Stimulated activated CD4-positive, alpha-beta T cell treated with anti-CD3 and anti-CD28 coated beads, Interleukin-15, amount 100 ng/mL, for 48 hours (primary cell): ENCODE data around the gene MTREX.

ENCODE experiments used
- DNase-seq, 2 donors: peaks; one replicate each; pipeline ENCODE4 v3.0.0-alpha.2; 2020; ENCODE audit warnings: low read depth in 2 of 2

Gene MTREX

GRCh38 chr5:55427157-55427556, 119.4 kb downstream of the MTREX start:
- no peak for DNase-seq

GRCh38 chr5:55429221-55429612, 121.4 kb downstream of the MTREX start:
- DNase-seq, result no peak

DNA sequence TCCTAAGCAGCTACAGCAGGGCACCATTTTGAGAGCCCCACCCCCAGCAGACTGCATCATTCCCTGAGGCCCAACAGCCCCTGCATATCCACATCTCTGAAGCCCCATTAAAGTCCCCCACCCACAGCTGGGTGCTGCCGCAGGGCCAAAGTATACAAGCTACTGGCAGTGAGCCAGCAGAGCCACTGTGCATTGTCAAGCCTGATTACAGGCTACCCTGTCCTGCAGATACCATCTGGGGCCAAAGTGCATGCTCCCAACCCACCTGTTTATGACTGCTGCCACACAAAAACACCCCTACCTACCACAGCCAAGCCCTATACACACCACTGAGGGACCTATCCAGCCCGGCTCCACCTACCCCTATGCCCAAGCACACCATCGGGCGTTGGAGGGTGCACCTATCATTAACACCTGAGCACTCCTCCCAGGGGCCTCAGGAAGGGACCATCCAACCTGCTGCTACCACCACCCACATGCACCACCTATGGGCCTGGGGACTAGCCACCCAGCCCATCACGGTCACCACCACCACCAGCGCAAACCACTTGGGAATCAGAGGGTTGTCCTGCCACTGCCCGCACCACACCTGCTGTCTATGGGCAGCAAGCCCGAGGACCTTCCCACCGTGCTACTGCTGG, 121.9 kb downstream of the MTREX start:
- DNase-seq, result no peak

- DNase-seq, result no peak
These were observed 124.8 kb downstream of the MTREX start for GRCh38 chr5:55432549-55432948.

GRCh38 chr5:55437452-55437851, 129.7 kb downstream of the MTREX start:
- DNase-seq, result no peak

GRCh38 chr5:55437859-55438206, 130.0 kb downstream of the MTREX start:
- DNase-seq, result no peak

DNA sequence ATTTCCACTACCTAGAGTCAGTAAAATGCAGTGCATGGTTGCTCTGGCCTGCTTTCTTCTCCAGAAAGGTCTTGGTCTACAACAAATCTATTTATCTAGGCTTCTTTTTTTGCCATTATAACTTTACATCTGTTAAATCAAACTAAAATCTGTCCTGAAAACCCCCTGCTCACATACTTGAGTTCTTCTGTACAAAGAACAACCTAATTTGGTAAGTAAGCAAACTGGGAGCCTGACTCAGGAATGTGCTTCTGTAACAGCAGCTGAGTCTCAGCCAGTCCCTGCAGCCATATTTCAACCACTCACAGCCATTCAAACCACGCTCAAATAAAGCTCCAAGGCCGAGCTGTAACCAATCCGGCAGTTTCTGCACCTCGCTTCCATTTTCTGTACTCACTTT, 131.2 kb downstream of the MTREX start:
- no peak for DNase-seq

- no peak for DNase-seq
These were observed 132.4 kb downstream of the MTREX start for GRCh38 chr5:55440188-55440646.

- DNase-seq, result no peak
These were observed 133.4 kb downstream of the MTREX start for GRCh38 chr5:55441107-55441771.

- DNase-seq, result no peak
These were observed 134.2 kb downstream of the MTREX start for GRCh38 chr5:55441954-55442353.

GRCh38 chr5:55445791-55446190, 138.0 kb downstream of the MTREX start:
- DNase-seq, result no peak

- DNase-seq, result no peak
These were observed 139.0 kb downstream of the MTREX start for GRCh38 chr5:55446640-55447351.

DNA sequence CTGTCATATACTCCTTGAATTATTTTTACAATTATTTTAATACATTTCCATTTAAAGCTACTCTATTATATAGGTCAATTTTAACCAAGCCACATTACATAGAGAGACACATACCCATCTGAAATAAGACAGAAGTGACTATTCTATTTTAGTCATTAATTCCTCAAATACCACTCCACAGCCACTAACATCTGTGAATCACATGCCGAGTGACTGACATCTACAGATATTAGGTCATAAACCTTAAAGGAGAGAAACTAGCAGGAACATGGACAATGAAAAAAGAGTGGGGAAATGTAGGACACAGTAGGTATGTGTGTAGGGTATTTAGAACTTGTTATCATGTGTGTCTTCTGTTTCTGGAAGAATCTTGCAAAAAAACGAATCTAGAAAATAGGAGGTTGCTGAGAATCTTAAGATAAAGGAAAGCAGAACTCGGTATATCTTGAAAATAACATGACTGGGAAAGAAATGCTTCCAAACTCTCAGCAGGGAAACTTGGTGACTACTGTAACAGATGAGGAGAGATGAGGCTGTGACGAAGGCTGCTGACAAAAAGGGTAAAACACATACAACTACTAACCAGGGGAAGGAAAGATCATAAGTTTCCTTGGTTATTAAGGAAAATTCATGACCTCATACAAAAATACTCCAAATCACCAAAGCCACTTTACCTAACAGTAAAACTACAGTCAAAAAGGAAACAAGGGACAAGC, 142.4 kb downstream of the MTREX start:
- DNase-seq, result no peak

GRCh38 chr5:55451976-55452375, 144.2 kb downstream of the MTREX start:
- no peak for DNase-seq

- no peak for DNase-seq
These were observed 145.4 kb downstream of the MTREX start for GRCh38 chr5:55453211-55453610.

DNA sequence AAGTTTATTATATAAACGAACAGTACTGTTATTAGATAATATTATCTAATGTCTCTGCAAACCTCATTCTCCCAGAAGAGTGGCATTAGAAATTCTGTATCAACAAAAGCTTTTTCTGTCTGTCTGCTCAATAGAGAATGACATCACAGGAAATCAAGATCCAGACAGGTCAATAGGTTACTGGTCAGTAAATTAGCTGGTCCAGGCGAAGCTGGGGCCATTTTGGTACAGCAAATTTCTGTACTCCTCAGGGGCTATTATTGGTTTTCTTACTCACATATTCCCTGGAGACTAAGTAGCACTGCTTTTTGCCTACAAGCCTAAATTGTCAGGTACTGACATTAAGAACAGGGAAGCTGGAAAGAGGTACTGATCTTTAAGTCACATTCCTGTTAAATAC, 146.5 kb downstream of the MTREX start:
- DNase-seq, result no peak

DNA sequence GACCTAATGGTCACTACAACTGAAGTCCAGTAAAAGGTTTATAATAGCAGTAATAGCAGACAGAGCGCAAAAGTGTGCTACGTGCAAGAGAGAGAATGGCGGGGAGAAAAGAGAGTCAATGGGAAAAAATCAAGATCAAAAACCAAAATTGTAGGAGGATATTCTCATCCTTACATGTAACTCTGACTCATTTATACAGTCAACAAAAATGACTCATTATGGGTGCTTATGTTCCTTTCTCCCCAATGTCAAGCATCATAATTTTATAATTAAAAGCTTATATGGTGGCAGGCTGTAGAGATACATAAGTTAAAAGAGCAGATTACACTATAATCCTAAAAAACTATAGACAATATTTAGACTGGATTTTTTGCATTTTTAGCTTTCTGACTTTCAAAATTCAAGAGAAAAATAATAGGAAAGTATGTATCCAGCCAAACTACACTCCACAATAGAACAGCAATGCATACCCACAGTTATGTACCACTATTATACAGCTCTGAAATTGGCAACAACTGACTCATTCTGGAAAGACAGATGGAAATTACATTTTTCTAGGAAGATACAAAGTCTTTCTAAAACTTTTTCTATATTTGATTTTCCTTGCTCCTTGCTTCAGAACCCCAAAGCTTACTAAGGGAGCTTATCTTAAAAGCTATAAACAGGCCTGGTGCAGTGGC, 148.6 kb downstream of the MTREX start:
- no peak for DNase-seq

DNA sequence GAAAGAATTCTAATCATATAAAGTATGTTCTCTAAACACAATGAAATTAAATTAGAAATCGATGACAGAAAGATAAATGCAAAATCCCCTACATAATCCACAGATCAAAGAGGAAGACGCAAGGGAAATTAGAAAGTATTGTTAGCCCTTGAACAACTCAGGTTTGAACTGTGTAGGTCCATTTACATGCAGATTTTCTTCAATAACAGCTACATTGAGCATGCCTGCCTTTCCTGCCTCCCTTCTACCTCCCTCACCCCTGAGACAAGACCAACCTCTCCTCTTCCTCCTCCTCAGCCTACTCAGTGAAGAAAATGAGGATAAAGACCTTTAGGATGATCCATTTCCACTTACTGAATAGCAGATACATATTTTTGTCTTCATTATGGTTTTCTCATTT, 151.8 kb downstream of the MTREX start:
- no peak for DNase-seq

DNA sequence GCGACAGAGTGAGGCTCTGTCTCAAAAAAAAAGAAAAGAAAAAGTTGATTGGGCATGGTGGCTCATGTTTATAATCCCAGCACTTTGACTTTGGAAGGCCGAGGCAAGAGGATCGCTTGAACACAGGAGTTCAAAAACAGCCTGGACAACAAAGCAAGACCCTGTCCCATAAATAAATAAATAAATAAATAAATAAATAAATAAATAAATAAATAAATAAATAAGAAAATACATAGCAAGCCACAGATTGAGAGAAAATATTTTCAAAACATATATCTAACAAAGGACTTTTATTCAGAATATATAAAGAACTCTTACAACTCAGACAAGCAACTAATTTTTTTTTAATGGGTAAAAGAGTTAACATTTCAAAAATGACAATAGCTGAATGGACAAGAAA, 155.8 kb downstream of the MTREX start:
- DNase-seq, result no peak

DNA sequence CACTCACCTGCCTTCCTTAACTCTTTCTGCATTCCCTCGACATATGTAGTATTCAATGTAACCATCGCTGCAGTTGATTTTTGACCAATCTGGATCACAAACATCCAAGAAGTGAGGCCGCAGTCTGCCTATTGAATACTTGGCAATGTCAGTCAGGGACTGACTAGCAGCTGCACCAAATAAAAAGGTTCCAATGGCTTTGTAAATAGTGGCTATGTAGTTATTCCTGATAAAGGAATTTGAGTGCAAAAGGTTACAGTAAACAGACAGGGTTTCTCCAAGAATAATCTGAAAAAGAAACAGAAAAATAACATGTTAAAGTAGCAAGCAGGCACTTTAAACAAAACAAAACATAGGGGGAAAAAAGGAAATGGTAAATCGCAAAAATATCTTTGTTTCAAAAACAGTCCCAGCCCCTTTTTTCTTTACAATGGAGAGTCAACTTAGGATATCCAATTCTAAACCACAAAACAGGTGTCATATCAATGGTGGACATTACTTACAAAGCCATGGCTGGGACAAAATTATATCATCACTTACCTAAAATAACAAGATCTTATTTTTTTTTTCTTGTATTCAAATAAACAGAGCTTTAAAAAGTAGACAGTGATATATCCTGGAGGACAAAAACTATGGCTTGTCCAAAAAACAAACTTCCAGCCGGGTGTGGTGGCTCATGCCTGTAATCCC, 160.2 kb downstream of the MTREX start:
- DNase-seq, result no peak

DNA sequence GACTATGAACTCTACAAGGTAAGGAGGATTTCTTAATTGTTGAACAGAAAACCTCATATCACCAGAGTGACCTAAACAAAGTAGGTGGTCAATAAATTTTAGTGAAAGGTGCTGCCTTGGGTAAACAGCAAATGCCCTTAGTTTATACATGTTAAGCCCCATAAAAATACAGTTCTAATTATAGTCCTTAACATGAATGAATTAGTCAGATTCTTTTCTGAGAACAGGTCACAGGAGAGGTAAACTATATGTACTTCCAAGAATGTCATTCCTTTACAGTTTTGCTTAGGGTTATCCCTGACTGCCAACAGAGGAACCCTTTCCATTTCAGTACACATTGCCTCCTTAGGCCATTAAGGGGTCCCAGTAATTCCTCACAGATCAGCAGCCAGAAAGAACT, 162.1 kb downstream of the MTREX start:
- DNase-seq, result no peak
